ENCODE measurements around the gene GTF2H4. TPM values are rescaled to one million over a fixed set of nuclear protein-coding genes. Genes with fewer than 3 reads are reported as not detected.

GTF2H4 gene
- total and polyA plus RNA-seq, 5 donors = 10.6 to 29.7 (median 14.1) TPM

DNA sequence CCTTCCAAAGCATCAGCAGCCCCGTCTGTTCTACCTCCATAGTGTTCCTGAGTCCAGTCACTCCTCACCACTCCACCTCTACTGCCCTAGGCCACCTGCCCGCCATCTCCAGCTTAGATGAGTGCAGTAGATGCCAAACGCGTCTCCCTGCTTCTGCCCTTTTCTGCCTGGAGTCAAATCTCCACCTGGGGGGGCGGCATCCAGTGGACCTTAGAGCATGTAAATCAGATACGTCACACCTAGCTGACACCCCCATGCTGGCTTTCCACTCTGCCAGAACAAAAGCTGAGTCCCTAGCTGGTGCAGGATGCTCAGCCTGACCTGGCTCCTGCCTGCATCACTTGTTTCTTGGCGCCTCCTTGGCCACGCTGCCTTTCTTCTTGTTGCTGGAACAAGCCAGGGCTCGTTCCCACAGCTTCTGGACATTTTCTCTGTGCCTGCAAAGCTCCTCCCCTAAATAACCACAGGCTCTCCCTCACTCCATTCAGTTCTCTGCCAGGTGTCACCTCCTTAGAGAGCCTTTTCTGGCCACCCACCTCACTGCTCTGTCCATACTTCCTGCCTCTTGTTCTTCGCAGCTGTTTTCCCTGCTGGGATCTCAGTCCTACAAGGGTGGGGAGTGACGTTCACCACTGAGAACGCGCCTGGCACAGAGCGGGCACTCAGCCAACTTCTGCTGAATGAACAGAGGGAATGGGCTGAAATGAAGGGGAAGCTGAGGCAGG is 17.9 kb upstream of the GTF2H4 start:
- intact Hi-C loops (cut with DNase I) = loop anchor here in 2 of 4 donors (10.0 kb wide), 1 partner anchor 145 kb away; the partner anchor contains the start of genes FLOT1 (in 2 of the 2) and IER3 (in 2 of the 2)
- ATAC-seq = no peak
- 80% methylated on average over 14 of the region's 14 CpGs for WGBS
- Histone ChIP-seq H3K4me3 (ENCODE audit: low read length) (no peak overlapping the region), H3K9me3 (ENCODE audit: control insufficient read depth, low read length) (no peaks in the 10 kb centered on the region), H3K4me1 (ENCODE audit: control insufficient read depth, insufficient read depth, low read length) (peaks cover 15% of the 10 kb centered on the region), H3K27me3 (ENCODE audit: control insufficient read depth, insufficient read depth) (no peaks in the 10 kb centered on the region), H3K27ac (ENCODE audit: low read length) (no peak overlapping the region)
- peak in 1 of 3 donors; percentile 65 for DNase-seq

- no peaks in the 10 kb centered on the region for H3K27me3 ChIP-seq (ENCODE audit: control insufficient read depth, insufficient read depth)
- peaks cover 10% of the 10 kb centered on the region for H3K4me1 ChIP-seq (ENCODE audit: control insufficient read depth, insufficient read depth, low read length)
- DNase-seq = no peak
- 82% methylated on average over 12 of the region's 12 CpGs for WGBS
- no peak overlapping the region for H3K4me3 ChIP-seq (ENCODE audit: low read length)
- no peak for ATAC-seq
- no peaks in the 10 kb centered on the region for H3K9me3 ChIP-seq (ENCODE audit: control insufficient read depth, low read length)
- intact Hi-C loops (cut with DNase I) = no loop called here
- no peak overlapping the region for H3K27ac ChIP-seq (ENCODE audit: low read length)
Measured at GRCh38 chr6:30890646-30891449, 17.2 kb upstream of the GTF2H4 start.

DNA sequence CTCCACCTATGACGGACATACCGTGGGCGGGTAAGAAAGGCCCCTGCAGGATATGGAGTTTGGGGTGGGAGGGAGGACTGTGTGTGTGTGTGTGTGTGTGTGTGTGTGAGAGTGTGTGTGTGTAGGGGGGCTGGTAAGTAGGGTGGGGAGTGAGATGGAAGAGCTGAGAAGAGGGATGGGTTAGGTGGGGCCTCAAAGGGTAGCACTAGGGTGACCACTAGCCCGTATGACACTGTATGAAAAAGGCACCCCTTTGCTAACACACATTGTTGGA is 16.6 kb upstream of the GTF2H4 start:
- 87% methylated on average over 4 of the region's 4 CpGs for WGBS
- intact Hi-C loops (cut with DNase I) = no loop called here
- Histone ChIP-seq H3K4me3 (ENCODE audit: low read length) (no peak overlapping the region), H3K27ac (ENCODE audit: low read length) (no peak overlapping the region), H3K27me3 (ENCODE audit: control insufficient read depth, insufficient read depth) (no peaks in the 10 kb centered on the region), H3K4me1 (ENCODE audit: control insufficient read depth, insufficient read depth, low read length) (peaks cover 9% of the 10 kb centered on the region), H3K9me3 (ENCODE audit: control insufficient read depth, low read length) (no peaks in the 10 kb centered on the region)
- no peak for DNase-seq
- no peak for ATAC-seq

GRCh38 chr6:30891816-30892538 is 16.0 kb upstream of the GTF2H4 start:
- no peak overlapping the region for H3K4me3 ChIP-seq (ENCODE audit: low read length)
- H3K4me1 ChIP-seq (ENCODE audit: control insufficient read depth, insufficient read depth, low read length) = peaks cover 6% of the 10 kb centered on the region
- DNase-seq = no peak
- H3K27me3 ChIP-seq (ENCODE audit: control insufficient read depth, insufficient read depth) = no peaks in the 10 kb centered on the region
- no peak overlapping the region for H3K27ac ChIP-seq (ENCODE audit: low read length)
- 88% methylated on average over 21 of the region's 21 CpGs for WGBS
- no peaks in the 10 kb centered on the region for H3K9me3 ChIP-seq (ENCODE audit: control insufficient read depth, low read length)
- intact Hi-C loops (cut with DNase I) = no loop called here
- no peak for ATAC-seq

- ATAC-seq = no peak
- Histone ChIP-seq H3K27ac (ENCODE audit: low read length) (no peak overlapping the region), H3K9me3 (ENCODE audit: control insufficient read depth, low read length) (no peaks in the 10 kb centered on the region), H3K27me3 (ENCODE audit: control insufficient read depth, insufficient read depth) (no peaks in the 10 kb centered on the region), H3K4me3 (ENCODE audit: low read length) (no peak overlapping the region), H3K4me1 (ENCODE audit: control insufficient read depth, insufficient read depth, low read length) (peaks cover 6% of the 10 kb centered on the region)
- intact Hi-C loops (cut with DNase I) = no loop called here
- WGBS = 87% methylated on average over 16 of the region's 16 CpGs
- no peak for DNase-seq
Measured at GRCh38 chr6:30893001-30893591, 14.9 kb upstream of the GTF2H4 start.

GRCh38 chr6:30893666-30894065 is 14.3 kb upstream of the GTF2H4 start:
- H3K4me3 ChIP-seq (ENCODE audit: low read length) = no peak overlapping the region
- WGBS = 91% methylated on average over 8 of the region's 8 CpGs
- intact Hi-C loops (cut with DNase I) = no loop called here
- H3K9me3 ChIP-seq (ENCODE audit: control insufficient read depth, low read length) = no peaks in the 10 kb centered on the region
- no peak overlapping the region for H3K27ac ChIP-seq (ENCODE audit: low read length)
- DNase-seq (no peak), ATAC-seq (no peak)
- peaks cover 4% of the 10 kb centered on the region for H3K4me1 ChIP-seq (ENCODE audit: control insufficient read depth, insufficient read depth, low read length)
- no peaks in the 10 kb centered on the region for H3K27me3 ChIP-seq (ENCODE audit: control insufficient read depth, insufficient read depth)

- no peak for DNase-seq
- no peak for ATAC-seq
Measured at GRCh38 chr6:30894381-30894780, 13.6 kb upstream of the GTF2H4 start.

GRCh38 chr6:30894935-30895334 is 13.1 kb upstream of the GTF2H4 start:
- Histone ChIP-seq H3K9me3 (ENCODE audit: control insufficient read depth, low read length) (no peaks in the 10 kb centered on the region), H3K4me1 (ENCODE audit: control insufficient read depth, insufficient read depth, low read length) (no peaks in the 10 kb centered on the region), H3K27me3 (ENCODE audit: control insufficient read depth, insufficient read depth) (no peaks in the 10 kb centered on the region), H3K27ac (ENCODE audit: low read length) (no peak overlapping the region), H3K4me3 (ENCODE audit: low read length) (no peak overlapping the region)
- intact Hi-C loops (cut with DNase I) = no loop called here
- DNase-seq (no peak), ATAC-seq (no peak)
- 94% methylated on average over 3 of the region's 3 CpGs for WGBS

More at GRCh38 chr6:30894381-30894780, 13.6 kb upstream of the GTF2H4 start:
- Histone ChIP-seq H3K27me3 (ENCODE audit: control insufficient read depth, insufficient read depth) (no peaks in the 10 kb centered on the region), H3K4me1 (ENCODE audit: control insufficient read depth, insufficient read depth, low read length) (peaks cover 2% of the 10 kb centered on the region), H3K4me3 (ENCODE audit: low read length) (no peak overlapping the region), H3K9me3 (ENCODE audit: control insufficient read depth, low read length) (no peaks in the 10 kb centered on the region), H3K27ac (ENCODE audit: low read length) (no peak overlapping the region)
- intact Hi-C loops (cut with DNase I) = no loop called here
- WGBS = 88% methylated on average over 12 of the region's 12 CpGs

- H3K4me3 ChIP-seq (ENCODE audit: low read length) = no peak overlapping the region
- ATAC-seq (no peak), DNase-seq (no peak)
- H3K4me1 ChIP-seq (ENCODE audit: control insufficient read depth, insufficient read depth, low read length) = no peaks in the 10 kb centered on the region
- intact Hi-C loops (cut with DNase I) = no loop called here
- H3K27me3 ChIP-seq (ENCODE audit: control insufficient read depth, insufficient read depth) = no peaks in the 10 kb centered on the region
- H3K27ac ChIP-seq (ENCODE audit: low read length) = no peak overlapping the region
- H3K9me3 ChIP-seq (ENCODE audit: control insufficient read depth, low read length) = no peaks in the 10 kb centered on the region
- WGBS = 80% methylated on average over 10 of the region's 10 CpGs
Measured at GRCh38 chr6:30895343-30895742, 12.7 kb upstream of the GTF2H4 start.

DNA sequence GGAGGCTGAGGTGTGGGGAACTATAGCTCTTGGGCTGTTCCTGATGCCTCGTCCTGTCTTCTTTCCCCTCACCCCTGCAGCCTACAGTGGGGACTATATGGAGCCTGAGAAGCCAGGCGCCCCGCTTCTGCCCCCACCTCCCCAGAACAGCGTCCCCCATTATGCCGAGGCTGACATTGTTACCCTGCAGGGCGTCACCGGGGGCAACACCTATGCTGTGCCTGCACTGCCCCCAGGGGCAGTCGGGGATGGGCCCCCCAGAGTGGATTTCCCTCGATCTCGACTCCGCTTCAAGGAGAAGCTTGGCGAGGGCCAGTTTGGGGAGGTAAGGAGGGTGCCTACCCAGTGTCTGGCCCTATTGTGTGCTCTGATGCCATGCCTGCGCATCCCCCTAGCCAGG is 11.5 kb upstream of the GTF2H4 start:
- H3K27me3 ChIP-seq (ENCODE audit: control insufficient read depth, insufficient read depth) = no peaks in the 10 kb centered on the region
- intact Hi-C loops (cut with DNase I) = no loop called here
- no peak for DNase-seq
- H3K27ac ChIP-seq (ENCODE audit: low read length) = no peak overlapping the region
- H3K4me1 ChIP-seq (ENCODE audit: control insufficient read depth, insufficient read depth, low read length) = no peaks in the 10 kb centered on the region
- 94% methylated on average over 13 of the region's 13 CpGs for WGBS
- H3K4me3 ChIP-seq (ENCODE audit: low read length) = no peak overlapping the region
- ATAC-seq = no peak
- H3K9me3 ChIP-seq (ENCODE audit: control insufficient read depth, low read length) = no peaks in the 10 kb centered on the region

GRCh38 chr6:30897882-30898281 is 10.1 kb upstream of the GTF2H4 start:
- no peaks in the 10 kb centered on the region for H3K9me3 ChIP-seq (ENCODE audit: control insufficient read depth, low read length)
- H3K27me3 ChIP-seq (ENCODE audit: control insufficient read depth, insufficient read depth) = no peaks in the 10 kb centered on the region
- H3K27ac ChIP-seq (ENCODE audit: low read length) = no peak overlapping the region
- intact Hi-C loops (cut with DNase I) = no loop called here
- ATAC-seq (no peak), DNase-seq (peak in 1 of 3 donors; percentile 30)
- no peak overlapping the region for H3K4me3 ChIP-seq (ENCODE audit: low read length)
- no peaks in the 10 kb centered on the region for H3K4me1 ChIP-seq (ENCODE audit: control insufficient read depth, insufficient read depth, low read length)
- 85% methylated on average over 16 of the region's 16 CpGs for WGBS
